ENCODE results near the gene NOL4L.

GRCh38 chr20:32501709-32502108 is 83.4 kb downstream of the NOL4L start:
- TF ChIP-seq CTCF (IDR thresholded peaks at IDR 0.05; ENCODE audit: extremely low read depth in 1 of 2, insufficient read depth in 1 of 2, low read depth in 1 of 2, low read length in 2 of 2): no peak
- peak; percentile 79 for TF ChIP-seq POLR2AphosphoS5 (IDR thresholded peaks at IDR 0.05; ENCODE audit: insufficient read depth, low read depth, low read length)
- peak; percentile 95 for TF ChIP-seq JUN (IDR thresholded peaks at IDR 0.05; ENCODE audit: borderline replicate concordance, insufficient read depth, insufficient read length, low read depth)
- TF ChIP-seq POLR2A (IDR thresholded peaks at IDR 0.05; ENCODE audit: low read depth, low read length): no peak
- TF ChIP-seq MYC (IDR thresholded peaks at IDR 0.05; ENCODE audit: low read depth, low read length): no peak
- TF ChIP-seq MAX (IDR thresholded peaks at IDR 0.05; ENCODE audit: insufficient read depth, insufficient read length): no peak
- no peak for TF ChIP-seq GATA2 (IDR thresholded peaks at IDR 0.05; ENCODE audit: insufficient read depth, insufficient read length, low read depth, low read length)
- TF ChIP-seq EZH2 (IDR thresholded peaks at IDR 0.05; ENCODE audit: borderline replicate concordance, low read depth, low read length, severe bottlenecking): no peak

Measured in endothelial cell of umbilical vein (primary cell).